GM23338 (cell line): ENCODE data around the gene ZDHHC7. TPM values are rescaled to one million over a fixed set of nuclear protein-coding genes. Genes with fewer than 3 reads are reported as not detected.
A peak's percentile ranks its signal among the peaks of the same experiment; 100 is the strongest.

Experiments used
- ATAC-seq: fragments of 200-7000 bp; cut with Tn5 transposase; 3 replicates; pipeline ENCODE4 v1.9.1; 2020
- DNase-seq: peaks from one replicate; pipeline ENCODE4 v3.0.0-alpha.2; 2015; ENCODE audit warnings: low spot score
- H2AFZ ChIP-seq: fragments of 200-600 bp; sonication (generic); 2 replicates; pipeline ENCODE4 v1.8.0; 2016; ENCODE audit warnings: antibody characterized with exemption, mild to moderate bottlenecking, moderate library complexity
- H3F3A ChIP-seq: fragments of 200-600 bp; sonication (generic); replicated peaks from 2 replicates; pipeline ENCODE4 v1.8.0; 2017; ENCODE audit warnings: antibody characterized with exemption, mixed run types, low read depth
- H3K27ac ChIP-seq: fragments of 200-600 bp; sonication (generic); 2 replicates; pipeline ENCODE4 v1.6.1; 2016; ENCODE audit warnings: low read depth
- H3K27me3 ChIP-seq: fragments of 200-600 bp; sonication (generic); 2 replicates; pipeline ENCODE4 v1.8.0; 2016; ENCODE audit warnings: mild to moderate bottlenecking, mixed run types, moderate library complexity; ENCODE audit not compliant: insufficient read depth
- H3K36me3 ChIP-seq: fragments of 200-600 bp; sonication (generic); 2 replicates; pipeline ENCODE4 v1.8.0; 2016; ENCODE audit warnings: mild to moderate bottlenecking; ENCODE audit not compliant: insufficient read depth
- H3K4me1 ChIP-seq: fragments of 200-600 bp; sonication (generic); 2 replicates; pipeline ENCODE4 v1.8.0; 2016; ENCODE audit warnings: mild to moderate bottlenecking, moderate library complexity; ENCODE audit not compliant: insufficient read depth
- H3K4me2 ChIP-seq: fragments of 200-600 bp; sonication (generic); 2 replicates; pipeline ENCODE4 v1.7.1; 2017; ENCODE audit warnings: mixed run types
- H3K4me3 ChIP-seq: fragments of 200-600 bp; sonication (generic); 2 replicates; pipeline ENCODE4 v1.6.1; 2016; ENCODE audit warnings: mixed run types
- H3K79me2 ChIP-seq: fragments of 200-600 bp; sonication (generic); replicated peaks from 2 replicates; pipeline ENCODE4 v1.8.0; 2017; ENCODE audit warnings: mild to moderate bottlenecking; ENCODE audit not compliant: insufficient read depth
- H3K9me2 ChIP-seq: fragments of 200-600 bp; sonication (generic); 2 replicates; pipeline ENCODE4 v1.8.0; 2017; ENCODE audit not compliant: insufficient read depth
- H4K20me1 ChIP-seq: fragments of 200-600 bp; sonication (generic); replicated peaks from 2 replicates; pipeline ENCODE4 v1.8.0; 2017; ENCODE audit warnings: mild to moderate bottlenecking; ENCODE audit not compliant: insufficient read depth
- H3K27ac Mint-ChIP-seq: 2 replicates; pipeline ENCODE4 v1.8.0; 2020; ENCODE audit warnings: inconsistent platforms, mild to moderate bottlenecking, moderate library complexity, mixed read lengths
- H3K27me3 Mint-ChIP-seq: 3 replicates; pipeline ENCODE4 v1.8.0; 2022; ENCODE audit warnings: low read depth, mild to moderate bottlenecking, moderate library complexity, mixed read lengths, inconsistent platforms; ENCODE audit not compliant: insufficient read depth, poor library complexity
- H3K36me3 Mint-ChIP-seq: 3 replicates; pipeline ENCODE4 v1.8.0; 2021; ENCODE audit warnings: low read depth, mild to moderate bottlenecking, inconsistent platforms, moderate library complexity, mixed read lengths
- H3K4me1 Mint-ChIP-seq: 3 replicates; pipeline ENCODE4 v1.8.0; 2020; ENCODE audit warnings: mild to moderate bottlenecking, inconsistent platforms, mixed read lengths
- H3K4me3 Mint-ChIP-seq: 3 replicates; pipeline ENCODE4 v1.8.0; 2021; ENCODE audit warnings: moderate library complexity, mild to moderate bottlenecking, inconsistent platforms, mixed read lengths
- H3K9me3 Mint-ChIP-seq: 3 replicates; pipeline ENCODE4 v1.8.0; 2020; ENCODE audit warnings: moderate library complexity, mild to moderate bottlenecking, inconsistent platforms, mixed read lengths
- CREB1 ChIP-seq: fragments of 250-450 bp; sonication (Bioruptor Pico); IDR thresholded peaks from 2 replicates; pipeline ENCODE4 v1.5.0; 2020; ENCODE audit warnings: low read depth, mild to moderate bottlenecking, moderate library complexity
- EZH2 ChIP-seq: fragments of 200-600 bp; sonication (generic); IDR thresholded peaks from one replicate; pipeline ENCODE4 v1.8.0; 2017; ENCODE audit warnings: antibody characterized with exemption, mild to moderate bottlenecking, low read depth; ENCODE audit not compliant: unreplicated experiment
- EZH2phosphoT487 ChIP-seq: fragments of 200-600 bp; sonication (generic); IDR thresholded peaks from one replicate; pipeline ENCODE4 v1.8.1; 2018; ENCODE audit warnings: antibody characterized with exemption; ENCODE audit not compliant: unreplicated experiment
- JUNB ChIP-seq: IDR thresholded peaks from one replicate; pipeline ENCODE4 v1.6.1; 2016; ENCODE audit warnings: antibody characterized with exemption; ENCODE audit not compliant: unreplicated experiment
- NANOG ChIP-seq: IDR thresholded peaks from 2 replicates; pipeline ENCODE4 v1.6.1; 2016; ENCODE audit warnings: antibody characterized with exemption, borderline replicate concordance
- POLR2AphosphoS5 ChIP-seq: IDR thresholded peaks from 2 replicates; pipeline ENCODE4 v1.6.1; 2016; ENCODE audit warnings: antibody characterized with exemption, low read depth
- STAT1 ChIP-seq: IDR thresholded peaks from one replicate; pipeline ENCODE4 v1.6.1; 2016; ENCODE audit warnings: antibody characterized with exemption; ENCODE audit not compliant: unreplicated experiment
- ZNF114 ChIP-seq: fragments of 250-450 bp; sonication (Bioruptor Pico); IDR thresholded peaks from 2 replicates; pipeline ENCODE4 v1.5.0; 2020; ENCODE audit warnings: mild to moderate bottlenecking, moderate library complexity
- ZNF331 ChIP-seq: fragments of 250-450 bp; sonication (Bioruptor Pico); IDR thresholded peaks from 2 replicates; pipeline ENCODE4 v1.5.0; 2020; ENCODE audit warnings: low read depth, mild to moderate bottlenecking, moderate library complexity
- polyA plus RNA-seq: library from polyadenylated mRNA; unstranded; fragments of >200 nt; fragmentation: Nextera tagmentation; extraction: Ambion mirVana; gene quantifications from 2 replicates; pipeline ENCODE4 v1.2.1, GENCODE V29; 2016
- total RNA-seq: library from RNA; depleted of rRNA; stranded (reverse); fragments of >200 nt; shearing (Covaris generic); gene quantifications from 2 replicates; pipeline ENCODE4 v1.2.3, GENCODE V29; 2014
- TF ChIP-seq, protein P1 (sequence below): IDR thresholded peaks from 2 replicates; pipeline ENCODE4 v1.6.1; 2016; ENCODE audit warnings: antibody characterized with exemption
- TF ChIP-seq, protein P2 (sequence below): fragments of 250-450 bp; sonication (Bioruptor Pico); IDR thresholded peaks from 2 replicates; pipeline ENCODE4 v1.5.0; 2020; ENCODE audit warnings: mild to moderate bottlenecking, moderate library complexity
- TF ChIP-seq, protein P3 (sequence below): IDR thresholded peaks from one replicate; pipeline ENCODE4 v1.6.1; 2018; ENCODE audit warnings: antibody characterized with exemption; ENCODE audit not compliant: unreplicated experiment
- TF ChIP-seq, protein P4 (sequence below), 2 experiments: fragments of 200-600 bp in 1 of 2; sonication (generic) in 1 of 2; conservative IDR thresholded peaks; 2 replicates each; pipeline versions ENCODE4 v1.5.1 to v1.6.1; 2016 to 2017; ENCODE audit warnings: antibody characterized with exemption in 2 of 2, low read depth in 2 of 2, mild to moderate bottlenecking in 2 of 2, moderate library complexity in 1 of 2

Gene ZDHHC7
- total and polyA plus RNA-seq, 2 experiments from 2014 or later = 13.1 to 46.1 TPM

DNA sequence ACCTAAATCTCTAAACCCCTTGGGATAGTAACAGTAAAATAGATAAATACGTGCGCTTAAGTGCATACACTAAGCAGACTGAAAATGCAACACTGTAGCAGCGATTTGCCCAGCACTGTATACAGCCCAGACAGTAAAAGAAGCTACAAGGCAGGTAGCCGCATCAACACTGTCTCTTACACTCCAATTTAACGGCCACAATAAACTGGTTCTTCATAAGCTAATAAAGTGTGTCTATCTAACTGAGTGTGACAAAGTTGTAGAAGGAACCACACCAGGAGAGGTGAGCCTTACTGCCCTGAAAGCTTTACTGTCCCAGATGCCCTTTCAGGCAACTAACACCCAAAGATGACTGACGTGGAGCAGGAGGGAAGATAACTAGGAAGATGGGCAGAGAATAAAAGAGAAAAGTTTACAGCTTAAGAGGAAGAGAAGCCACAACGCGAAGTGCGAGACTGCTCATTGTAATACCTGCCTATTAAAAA lies 847 bp downstream of the ZDHHC7 start:
- H3K36me3 Mint-ChIP-seq = no peaks in the 10 kb centered on the region
- H3K27me3 ChIP-seq = no peaks in the 10 kb centered on the region
- H3K27ac ChIP-seq = peak overlapping the region; percentile 85
- peaks cover 2% of the 10 kb centered on the region for H3K27me3 Mint-ChIP-seq
- peaks cover 11% of the 10 kb centered on the region for H4K20me1 ChIP-seq
- H3K27ac Mint-ChIP-seq = peak overlapping the region; percentile 97
- peaks cover 8% of the 10 kb centered on the region; the same call in 1 of the 2 replicates for H3F3A ChIP-seq
- H3K4me2 ChIP-seq = peak overlapping the region; percentile 98
- H2AFZ ChIP-seq = peak overlapping the region; percentile 95; the same call in 1 of the 2 replicates
- no peaks in the 10 kb centered on the region for H3K9me2 ChIP-seq
- TF ChIP-seq JUNB (no peak), EZH2 (no peak), ZNF331 (no peak), STAT1 (no peak), POLR2AphosphoS5 (no peak), EZH2phosphoT487 (no peak), CREB1 (no peak), ZNF114 (CRISPR knock-in tag) (no peak), NANOG (no peak)
- TF ChIP-seq, protein P1, sequence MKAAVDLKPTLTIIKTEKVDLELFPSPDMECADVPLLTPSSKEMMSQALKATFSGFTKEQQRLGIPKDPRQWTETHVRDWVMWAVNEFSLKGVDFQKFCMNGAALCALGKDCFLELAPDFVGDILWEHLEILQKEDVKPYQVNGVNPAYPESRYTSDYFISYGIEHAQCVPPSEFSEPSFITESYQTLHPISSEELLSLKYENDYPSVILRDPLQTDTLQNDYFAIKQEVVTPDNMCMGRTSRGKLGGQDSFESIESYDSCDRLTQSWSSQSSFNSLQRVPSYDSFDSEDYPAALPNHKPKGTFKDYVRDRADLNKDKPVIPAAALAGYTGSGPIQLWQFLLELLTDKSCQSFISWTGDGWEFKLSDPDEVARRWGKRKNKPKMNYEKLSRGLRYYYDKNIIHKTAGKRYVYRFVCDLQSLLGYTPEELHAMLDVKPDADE = no peak
- TF ChIP-seq, protein P2, sequence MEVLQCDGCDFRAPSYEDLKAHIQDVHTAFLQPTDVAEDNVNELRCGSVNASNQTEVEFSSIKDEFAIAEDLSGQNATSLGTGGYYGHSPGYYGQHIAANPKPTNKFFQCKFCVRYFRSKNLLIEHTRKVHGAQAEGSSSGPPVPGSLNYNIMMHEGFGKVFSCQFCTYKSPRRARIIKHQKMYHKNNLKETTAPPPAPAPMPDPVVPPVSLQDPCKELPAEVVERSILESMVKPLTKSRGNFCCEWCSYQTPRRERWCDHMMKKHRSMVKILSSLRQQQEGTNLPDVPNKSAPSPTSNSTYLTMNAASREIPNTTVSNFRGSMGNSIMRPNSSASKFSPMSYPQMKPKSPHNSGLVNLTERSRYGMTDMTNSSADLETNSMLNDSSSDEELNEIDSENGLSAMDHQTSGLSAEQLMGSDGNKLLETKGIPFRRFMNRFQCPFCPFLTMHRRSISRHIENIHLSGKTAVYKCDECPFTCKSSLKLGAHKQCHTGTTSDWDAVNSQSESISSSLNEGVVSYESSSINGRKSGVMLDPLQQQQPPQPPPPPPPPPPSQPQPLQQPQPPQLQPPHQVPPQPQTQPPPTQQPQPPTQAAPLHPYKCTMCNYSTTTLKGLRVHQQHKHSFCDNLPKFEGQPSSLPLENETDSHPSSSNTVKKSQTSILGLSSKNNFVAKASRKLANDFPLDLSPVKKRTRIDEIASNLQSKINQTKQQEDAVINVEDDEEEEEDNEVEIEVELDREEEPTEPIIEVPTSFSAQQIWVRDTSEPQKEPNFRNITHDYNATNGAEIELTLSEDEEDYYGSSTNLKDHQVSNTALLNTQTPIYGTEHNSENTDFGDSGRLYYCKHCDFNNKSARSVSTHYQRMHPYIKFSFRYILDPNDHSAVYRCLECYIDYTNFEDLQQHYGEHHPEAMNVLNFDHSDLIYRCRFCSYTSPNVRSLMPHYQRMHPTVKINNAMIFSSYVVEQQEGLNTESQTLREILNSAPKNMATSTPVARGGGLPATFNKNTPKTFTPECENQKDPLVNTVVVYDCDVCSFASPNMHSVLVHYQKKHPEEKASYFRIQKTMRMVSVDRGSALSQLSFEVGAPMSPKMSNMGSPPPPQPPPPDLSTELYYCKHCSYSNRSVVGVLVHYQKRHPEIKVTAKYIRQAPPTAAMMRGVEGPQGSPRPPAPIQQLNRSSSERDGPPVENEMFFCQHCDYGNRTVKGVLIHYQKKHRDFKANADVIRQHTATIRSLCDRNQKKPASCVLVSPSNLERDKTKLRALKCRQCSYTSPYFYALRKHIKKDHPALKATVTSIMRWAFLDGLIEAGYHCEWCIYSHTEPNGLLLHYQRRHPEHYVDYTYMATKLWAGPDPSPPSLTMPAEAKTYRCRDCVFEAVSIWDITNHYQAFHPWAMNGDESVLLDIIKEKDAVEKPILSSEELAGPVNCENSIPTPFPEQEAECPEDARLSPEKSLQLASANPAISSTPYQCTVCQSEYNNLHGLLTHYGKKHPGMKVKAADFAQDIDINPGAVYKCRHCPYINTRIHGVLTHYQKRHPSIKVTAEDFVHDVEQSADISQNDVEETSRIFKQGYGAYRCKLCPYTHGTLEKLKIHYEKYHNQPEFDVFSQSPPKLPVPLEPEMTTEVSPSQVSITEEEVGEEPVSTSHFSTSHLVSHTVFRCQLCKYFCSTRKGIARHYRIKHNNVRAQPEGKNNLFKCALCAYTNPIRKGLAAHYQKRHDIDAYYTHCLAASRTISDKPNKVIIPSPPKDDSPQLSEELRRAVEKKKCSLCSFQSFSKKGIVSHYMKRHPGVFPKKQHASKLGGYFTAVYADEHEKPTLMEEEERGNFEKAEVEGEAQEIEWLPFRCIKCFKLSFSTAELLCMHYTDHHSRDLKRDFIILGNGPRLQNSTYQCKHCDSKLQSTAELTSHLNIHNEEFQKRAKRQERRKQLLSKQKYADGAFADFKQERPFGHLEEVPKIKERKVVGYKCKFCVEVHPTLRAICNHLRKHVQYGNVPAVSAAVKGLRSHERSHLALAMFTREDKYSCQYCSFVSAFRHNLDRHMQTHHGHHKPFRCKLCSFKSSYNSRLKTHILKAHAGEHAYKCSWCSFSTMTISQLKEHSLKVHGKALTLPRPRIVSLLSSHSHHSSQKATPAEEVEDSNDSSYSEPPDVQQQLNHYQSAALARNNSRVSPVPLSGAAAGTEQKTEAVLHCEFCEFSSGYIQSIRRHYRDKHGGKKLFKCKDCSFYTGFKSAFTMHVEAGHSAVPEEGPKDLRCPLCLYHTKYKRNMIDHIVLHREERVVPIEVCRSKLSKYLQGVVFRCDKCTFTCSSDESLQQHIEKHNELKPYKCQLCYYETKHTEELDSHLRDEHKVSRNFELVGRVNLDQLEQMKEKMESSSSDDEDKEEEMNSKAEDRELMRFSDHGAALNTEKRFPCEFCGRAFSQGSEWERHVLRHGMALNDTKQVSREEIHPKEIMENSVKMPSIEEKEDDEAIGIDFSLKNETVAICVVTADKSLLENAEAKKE = no peak
- TF ChIP-seq, protein P3, sequence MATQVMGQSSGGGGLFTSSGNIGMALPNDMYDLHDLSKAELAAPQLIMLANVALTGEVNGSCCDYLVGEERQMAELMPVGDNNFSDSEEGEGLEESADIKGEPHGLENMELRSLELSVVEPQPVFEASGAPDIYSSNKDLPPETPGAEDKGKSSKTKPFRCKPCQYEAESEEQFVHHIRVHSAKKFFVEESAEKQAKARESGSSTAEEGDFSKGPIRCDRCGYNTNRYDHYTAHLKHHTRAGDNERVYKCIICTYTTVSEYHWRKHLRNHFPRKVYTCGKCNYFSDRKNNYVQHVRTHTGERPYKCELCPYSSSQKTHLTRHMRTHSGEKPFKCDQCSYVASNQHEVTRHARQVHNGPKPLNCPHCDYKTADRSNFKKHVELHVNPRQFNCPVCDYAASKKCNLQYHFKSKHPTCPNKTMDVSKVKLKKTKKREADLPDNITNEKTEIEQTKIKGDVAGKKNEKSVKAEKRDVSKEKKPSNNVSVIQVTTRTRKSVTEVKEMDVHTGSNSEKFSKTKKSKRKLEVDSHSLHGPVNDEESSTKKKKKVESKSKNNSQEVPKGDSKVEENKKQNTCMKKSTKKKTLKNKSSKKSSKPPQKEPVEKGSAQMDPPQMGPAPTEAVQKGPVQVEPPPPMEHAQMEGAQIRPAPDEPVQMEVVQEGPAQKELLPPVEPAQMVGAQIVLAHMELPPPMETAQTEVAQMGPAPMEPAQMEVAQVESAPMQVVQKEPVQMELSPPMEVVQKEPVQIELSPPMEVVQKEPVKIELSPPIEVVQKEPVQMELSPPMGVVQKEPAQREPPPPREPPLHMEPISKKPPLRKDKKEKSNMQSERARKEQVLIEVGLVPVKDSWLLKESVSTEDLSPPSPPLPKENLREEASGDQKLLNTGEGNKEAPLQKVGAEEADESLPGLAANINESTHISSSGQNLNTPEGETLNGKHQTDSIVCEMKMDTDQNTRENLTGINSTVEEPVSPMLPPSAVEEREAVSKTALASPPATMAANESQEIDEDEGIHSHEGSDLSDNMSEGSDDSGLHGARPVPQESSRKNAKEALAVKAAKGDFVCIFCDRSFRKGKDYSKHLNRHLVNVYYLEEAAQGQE = no peak
- TF ChIP-seq, protein P4, sequence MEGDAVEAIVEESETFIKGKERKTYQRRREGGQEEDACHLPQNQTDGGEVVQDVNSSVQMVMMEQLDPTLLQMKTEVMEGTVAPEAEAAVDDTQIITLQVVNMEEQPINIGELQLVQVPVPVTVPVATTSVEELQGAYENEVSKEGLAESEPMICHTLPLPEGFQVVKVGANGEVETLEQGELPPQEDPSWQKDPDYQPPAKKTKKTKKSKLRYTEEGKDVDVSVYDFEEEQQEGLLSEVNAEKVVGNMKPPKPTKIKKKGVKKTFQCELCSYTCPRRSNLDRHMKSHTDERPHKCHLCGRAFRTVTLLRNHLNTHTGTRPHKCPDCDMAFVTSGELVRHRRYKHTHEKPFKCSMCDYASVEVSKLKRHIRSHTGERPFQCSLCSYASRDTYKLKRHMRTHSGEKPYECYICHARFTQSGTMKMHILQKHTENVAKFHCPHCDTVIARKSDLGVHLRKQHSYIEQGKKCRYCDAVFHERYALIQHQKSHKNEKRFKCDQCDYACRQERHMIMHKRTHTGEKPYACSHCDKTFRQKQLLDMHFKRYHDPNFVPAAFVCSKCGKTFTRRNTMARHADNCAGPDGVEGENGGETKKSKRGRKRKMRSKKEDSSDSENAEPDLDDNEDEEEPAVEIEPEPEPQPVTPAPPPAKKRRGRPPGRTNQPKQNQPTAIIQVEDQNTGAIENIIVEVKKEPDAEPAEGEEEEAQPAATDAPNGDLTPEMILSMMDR (conservative IDR thresholded peaks at IDR 0.05; ENCODE audit: low read depth in 2 of 2) = no peak
- H3K4me1 Mint-ChIP-seq = peaks cover 8% of the 10 kb centered on the region
- H3K4me3 ChIP-seq = peak overlapping the region; percentile 98
- H3K9me3 Mint-ChIP-seq = no peaks in the 10 kb centered on the region; the same call in 2 of the 3 replicates
- no peak for ATAC-seq
- DNase-seq = no peak
- H3K36me3 ChIP-seq = no peaks in the 10 kb centered on the region
- H3K79me2 ChIP-seq = peaks cover 56% of the 10 kb centered on the region
- H3K4me1 ChIP-seq = peaks cover 7% of the 10 kb centered on the region; the same call in 1 of the 2 replicates
- peak overlapping the region; percentile 99 for H3K4me3 Mint-ChIP-seq
